ENCODE results near the gene MEOX1. TPM values are rescaled to one million over a fixed set of nuclear protein-coding genes. Genes with fewer than 3 reads are reported as not detected.
"Not testable (repeated sequence)": the region's sequence is repeated elsewhere in the genome, so short reads cannot be mapped to it uniquely, and the experiment has no call there.

MEOX1 gene
- total and polyA plus RNA-seq, 4 experiments from 2014 or later: 1.7 to 8.4 (median 3.6) TPM

GRCh38 chr17:43694081-43694870 is 32.6 kb upstream of the MEOX1 start:
- ChIA-PET CTCF (ENCODE audit: partially characterized antibody) (interaction anchor here (0.6 to 18.0 kb wide), 22 partner anchors 8 to 1785 kb away, joined by 3 to 625 read pairs (median 4); partner anchors contain the start of genes CD300LG and SOST), POLR2A (ENCODE audit: partially characterized antibody) (interaction anchor here (0.9 to 1.0 kb wide), 3 partner anchors 66 to 86 kb away, joined by 3 read pairs; no protein-coding TSS in a partner anchor)
- Mint-ChIP-seq H3K27ac (no peak overlapping the region), H3K27me3 (peaks cover 3 to 5% of the 10 kb centered on the region in 2 donors), H3K9me3 (peaks cover 0 to 1% (median 0%) of the 10 kb centered on the region in 8 donors), H3K36me3 (no peaks in the 10 kb centered on the region), H3K4me3 (no peak overlapping the region), H3K4me1 (no peaks in the 10 kb centered on the region)
- DNase-seq: peak; percentile 69 to 77 (median 74)
- Histone ChIP-seq H3K4me3 (ENCODE audit: low read length in 2 of 2) (no peak overlapping the region), H3K9me3 (ENCODE audit: control insufficient read depth in 1 of 2, low read length in 2 of 2) (no peaks in the 10 kb centered on the region), H3K4me1 (ENCODE audit: insufficient read depth, low read length) (no peaks in the 10 kb centered on the region), H3K27me3 (ENCODE audit: insufficient read depth, low read length) (no peaks in the 10 kb centered on the region), H3K27ac (ENCODE audit: low read depth, low read length) (no peak overlapping the region), H3K36me3 (ENCODE audit: insufficient read depth, low read length) (no peaks in the 10 kb centered on the region)
- intact Hi-C loops (cut with micrococcal nuclease): loop anchor here (1.0 kb wide), 3 partner anchors 66 to 152 kb away; no protein-coding TSS in a partner anchor

GRCh38 chr17:43691317-43691693 is 29.6 kb upstream of the MEOX1 start:
- ChIA-PET CTCF (ENCODE audit: partially characterized antibody) (interaction anchor here (1.0 to 18.0 kb wide), 6 partner anchors 11 to 155 kb away, joined by 3 to 625 read pairs (median 4); partner anchors contain the start of gene SOST), POLR2A (ENCODE audit: partially characterized antibody) (no interaction called here)
- intact Hi-C loops (cut with micrococcal nuclease): no loop called here
- Histone ChIP-seq H3K36me3 (ENCODE audit: insufficient read depth, low read length) (no peaks in the 10 kb centered on the region), H3K4me1 (ENCODE audit: insufficient read depth, low read length) (no peaks in the 10 kb centered on the region), H3K9me3 (ENCODE audit: control insufficient read depth in 1 of 2, low read length in 2 of 2) (no peaks in the 10 kb centered on the region), H3K27ac (ENCODE audit: low read depth, low read length) (no peak overlapping the region), H3K4me3 (ENCODE audit: low read length in 2 of 2) (no peak overlapping the region), H3K27me3 (ENCODE audit: insufficient read depth, low read length) (no peaks in the 10 kb centered on the region)
- no peaks in the 10 kb centered on the region for H3K36me3 Mint-ChIP-seq
- no peak overlapping the region for H3K27ac Mint-ChIP-seq
- no peaks in the 10 kb centered on the region for H3K4me1 Mint-ChIP-seq
- DNase-seq: no peak
- peaks cover 2 to 3% of the 10 kb centered on the region in 2 donors for H3K27me3 Mint-ChIP-seq
- peaks cover 0 to 1% (median 0%) of the 10 kb centered on the region in 8 donors for H3K9me3 Mint-ChIP-seq
- H3K4me3 Mint-ChIP-seq: no peak overlapping the region

GRCh38 chr17:43690624-43691316 is 29.0 kb upstream of the MEOX1 start:
- Histone ChIP-seq H3K9me3 (ENCODE audit: control insufficient read depth in 1 of 2, low read length in 2 of 2) (no peaks in the 10 kb centered on the region), H3K4me1 (ENCODE audit: insufficient read depth, low read length) (no peaks in the 10 kb centered on the region), H3K36me3 (ENCODE audit: insufficient read depth, low read length) (no peaks in the 10 kb centered on the region), H3K27ac (ENCODE audit: low read depth, low read length) (no peak overlapping the region), H3K4me3 (ENCODE audit: low read length in 2 of 2) (no peak overlapping the region), H3K27me3 (ENCODE audit: insufficient read depth, low read length) (no peaks in the 10 kb centered on the region)
- no peaks in the 10 kb centered on the region for H3K36me3 Mint-ChIP-seq
- H3K9me3 Mint-ChIP-seq: peaks cover 0 to 1% (median 0%) of the 10 kb centered on the region in 8 donors
- no peak for DNase-seq
- H3K27ac Mint-ChIP-seq: no peak overlapping the region
- intact Hi-C loops (cut with micrococcal nuclease): no loop called here
- CTCF ChIA-PET (ENCODE audit: partially characterized antibody): interaction anchor here (1.0 to 18.0 kb wide), 5 partner anchors 11 to 156 kb away, joined by 3 to 625 read pairs (median 4); partner anchors contain the start of gene SOST
- no peaks in the 10 kb centered on the region for H3K4me1 Mint-ChIP-seq
- H3K27me3 Mint-ChIP-seq: peaks cover 2 to 3% of the 10 kb centered on the region in 2 donors
- H3K4me3 Mint-ChIP-seq: no peak overlapping the region
- POLR2A ChIA-PET (ENCODE audit: partially characterized antibody): no interaction called here

- Mint-ChIP-seq H3K4me1 (no peaks in the 10 kb centered on the region), H3K4me3 (no peak overlapping the region), H3K36me3 (no peaks in the 10 kb centered on the region), H3K27ac (peak overlapping the region in 1 of 7 donors; percentile 22), H3K9me3 (peaks cover 0 to 1% (median 0%) of the 10 kb centered on the region in 8 donors), H3K27me3 (peaks cover 2 to 3% of the 10 kb centered on the region in 2 donors)
- ChIA-PET POLR2A (ENCODE audit: partially characterized antibody) (interaction anchor here (0.6 kb wide), 1 partner anchor 592 kb away, joined by 3 read pairs; no protein-coding TSS in a partner anchor), CTCF (ENCODE audit: partially characterized antibody) (interaction anchor here (1.2 to 18.0 kb wide), 2 partner anchors 64 to 73 kb away, joined by 3 to 625 read pairs; partner anchors contain the start of gene SOST)
- H3K9me3 ChIP-seq (ENCODE audit: control insufficient read depth in 1 of 2, low read length in 2 of 2): no peaks in the 10 kb centered on the region
- intact Hi-C loops (cut with micrococcal nuclease): no loop called here
- H3K36me3 ChIP-seq (ENCODE audit: insufficient read depth, low read length): no peaks in the 10 kb centered on the region
- no peak for DNase-seq
- no peak overlapping the region for H3K4me3 ChIP-seq (ENCODE audit: low read length in 2 of 2)
- no peaks in the 10 kb centered on the region for H3K4me1 ChIP-seq (ENCODE audit: insufficient read depth, low read length)
- no peak overlapping the region for H3K27ac ChIP-seq (ENCODE audit: low read depth, low read length)
- H3K27me3 ChIP-seq (ENCODE audit: insufficient read depth, low read length): no peaks in the 10 kb centered on the region
Measured at GRCh38 chr17:43689814-43690213, 28.1 kb upstream of the MEOX1 start.

GRCh38 chr17:43689131-43689530 is 27.4 kb upstream of the MEOX1 start:
- H3K27ac ChIP-seq (ENCODE audit: low read depth, low read length): no peak overlapping the region
- DNase-seq: no peak
- H3K36me3 Mint-ChIP-seq: no peaks in the 10 kb centered on the region
- no peaks in the 10 kb centered on the region for H3K36me3 ChIP-seq (ENCODE audit: insufficient read depth, low read length)
- H3K4me3 Mint-ChIP-seq: no peak overlapping the region
- H3K27me3 Mint-ChIP-seq: peaks cover 0 to 3% of the 10 kb centered on the region in 2 donors
- no peaks in the 10 kb centered on the region for H3K27me3 ChIP-seq (ENCODE audit: insufficient read depth, low read length)
- H3K4me1 ChIP-seq (ENCODE audit: insufficient read depth, low read length): no peaks in the 10 kb centered on the region
- no peak overlapping the region for H3K27ac Mint-ChIP-seq
- no peak overlapping the region for H3K4me3 ChIP-seq (ENCODE audit: low read length in 2 of 2)
- no peaks in the 10 kb centered on the region for H3K9me3 ChIP-seq (ENCODE audit: control insufficient read depth in 1 of 2, low read length in 2 of 2)
- H3K9me3 Mint-ChIP-seq: no peaks in the 10 kb centered on the region
- ChIA-PET CTCF (ENCODE audit: partially characterized antibody) (interaction anchor here (1.2 to 18.0 kb wide), 2 partner anchors 64 to 74 kb away, joined by 3 to 625 read pairs; partner anchors contain the start of gene SOST), POLR2A (ENCODE audit: partially characterized antibody) (interaction anchor here (0.6 kb wide), 1 partner anchor 591 kb away, joined by 3 read pairs; no protein-coding TSS in a partner anchor)
- no peaks in the 10 kb centered on the region for H3K4me1 Mint-ChIP-seq
- intact Hi-C loops (cut with micrococcal nuclease): no loop called here

- H3K4me3 ChIP-seq (ENCODE audit: low read length in 2 of 2); H3K4me1 Mint-ChIP-seq; H3K36me3 ChIP-seq (ENCODE audit: insufficient read depth, low read length); H3K27ac Mint-ChIP-seq; intact Hi-C loops (cut with micrococcal nuclease); H3K27ac ChIP-seq (ENCODE audit: low read depth, low read length); DNase-seq; H3K9me3 ChIP-seq (ENCODE audit: control insufficient read depth in 1 of 2, low read length in 2 of 2); H3K9me3 Mint-ChIP-seq; H3K27me3 ChIP-seq (ENCODE audit: insufficient read depth, low read length); H3K27me3 Mint-ChIP-seq; H3K4me3 Mint-ChIP-seq; POLR2A ChIA-PET (ENCODE audit: partially characterized antibody); H3K4me1 ChIP-seq (ENCODE audit: insufficient read depth, low read length); H3K36me3 Mint-ChIP-seq: not testable (repeated sequence)
- CTCF ChIA-PET (ENCODE audit: partially characterized antibody): interaction anchor here (0.7 to 2.0 kb wide), 2 partner anchors 8 to 516 kb away, joined by 3 to 4 read pairs; no protein-coding TSS in a partner anchor
Measured at GRCh38 chr17:43686957-43687356, 25.2 kb upstream of the MEOX1 start.

Measured in CD4-positive, alpha-beta memory T cell (primary cell).